ENCODE data around the gene MISP3.
"Not testable (repeated sequence)": the region's sequence is repeated elsewhere in the genome, so short reads cannot be mapped to it uniquely, and the experiment has no call there.

The MISP3 gene

DNA sequence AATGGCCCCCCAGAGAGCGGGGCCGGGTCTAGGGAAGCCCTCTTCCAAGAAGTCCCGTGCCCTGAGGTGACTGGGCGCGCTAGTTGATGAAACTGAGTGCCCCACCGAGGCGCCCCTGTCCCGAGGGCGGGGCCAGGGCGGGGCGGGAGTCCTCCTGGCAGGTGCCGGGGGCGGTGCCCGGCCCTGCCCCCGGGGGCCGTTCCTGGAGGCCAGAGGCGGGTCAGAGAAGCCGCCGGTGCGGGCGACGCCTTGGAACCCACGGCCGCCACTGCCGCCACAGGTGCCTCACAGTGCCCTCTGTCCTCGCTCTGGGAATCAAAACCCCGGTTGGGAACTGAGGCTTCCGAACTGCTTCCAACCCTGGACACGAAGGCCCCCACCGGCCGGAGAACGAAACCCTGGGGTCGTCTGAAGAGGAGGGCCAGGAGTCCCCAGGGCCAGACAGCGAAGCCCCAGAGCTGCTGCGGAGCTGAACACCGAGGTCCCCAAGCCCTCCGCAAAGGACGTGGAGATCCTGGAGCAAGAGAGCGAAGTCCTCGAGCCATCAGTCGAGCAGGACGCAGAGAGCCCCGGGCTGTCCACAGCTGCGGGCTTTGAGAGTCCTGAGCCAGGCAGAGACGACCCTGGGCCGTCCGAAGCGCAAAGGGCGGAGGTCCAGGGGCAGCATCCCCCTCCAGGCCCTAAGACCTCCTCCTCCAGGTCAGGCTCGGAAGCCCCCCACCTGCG lies at the start of gene MISP3:
Gene MISP3, plus strand, starts transcription at position 252 of the 726 bp plus-strand sequence. CDS start 524 bp downstream, outside the sequence.
- no peak for FAIRE-seq

DNA sequence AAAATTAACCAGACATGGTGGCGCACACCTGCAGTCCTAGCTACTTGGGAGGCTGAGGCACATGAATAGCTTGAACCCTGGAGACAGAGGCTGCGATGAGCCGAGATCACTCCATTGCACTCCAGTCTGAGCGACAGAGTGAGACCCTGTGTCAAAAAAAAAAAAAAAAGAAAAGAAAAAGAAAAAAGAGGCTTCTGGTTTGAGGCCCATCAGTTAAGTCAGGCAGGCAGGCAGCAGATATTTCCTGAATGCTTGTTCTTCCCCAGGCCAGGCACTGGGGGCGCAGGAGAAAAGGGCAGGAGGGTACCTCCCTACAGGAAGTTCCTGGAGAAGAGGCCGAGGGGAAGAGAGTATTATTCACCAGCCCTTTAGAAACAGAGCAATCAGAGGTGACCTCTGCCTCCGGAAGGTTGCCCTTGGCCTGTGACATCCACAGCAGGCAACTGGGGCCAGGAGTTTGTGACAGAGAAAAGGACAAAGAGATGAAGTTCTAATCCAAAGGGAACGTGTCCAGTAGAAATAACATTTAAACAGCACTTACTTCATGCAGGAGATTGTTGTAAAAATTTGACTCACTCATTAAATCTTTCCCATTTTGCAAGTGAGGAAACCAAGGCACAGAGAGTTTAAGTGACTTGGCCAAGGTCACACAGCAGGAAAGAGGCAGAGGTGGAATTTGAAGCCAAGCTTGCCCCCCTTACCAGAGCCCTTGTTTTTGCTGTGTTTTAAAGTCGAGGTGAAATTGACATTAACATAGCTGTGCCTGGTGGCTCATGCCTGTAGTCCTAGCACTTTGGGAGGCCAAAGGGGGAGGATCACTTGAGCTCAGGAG lies 49.0 kb upstream of the MISP3 start:
- no peak for FAIRE-seq

DNA sequence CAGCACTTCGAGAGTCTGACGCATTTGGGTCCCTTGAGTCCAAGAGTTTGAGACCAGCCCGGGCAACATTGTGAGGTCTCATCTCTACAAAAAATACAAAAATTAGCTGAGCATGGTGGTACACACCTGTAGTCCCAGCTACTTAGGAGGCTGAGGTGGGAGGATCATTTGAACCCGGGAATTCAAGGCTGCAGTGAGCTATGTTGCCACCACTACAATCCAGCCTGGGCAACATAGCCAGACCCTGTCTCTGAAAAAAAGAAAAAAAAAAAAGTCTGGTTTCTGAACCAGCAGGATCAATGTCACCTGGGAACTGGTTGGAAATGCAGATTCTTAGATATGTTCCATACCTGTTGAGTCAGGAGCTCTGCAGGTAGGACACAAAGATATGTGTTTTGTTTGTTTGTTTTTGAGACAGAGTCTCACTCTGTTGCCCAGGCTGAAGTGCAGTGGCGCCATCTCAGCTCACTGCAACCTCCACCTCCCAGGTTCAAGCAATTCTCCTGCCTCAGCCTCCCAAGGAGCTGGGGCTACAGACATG lies 45.9 kb upstream of the MISP3 start:
- not testable (repeated sequence) for FAIRE-seq

DNA sequence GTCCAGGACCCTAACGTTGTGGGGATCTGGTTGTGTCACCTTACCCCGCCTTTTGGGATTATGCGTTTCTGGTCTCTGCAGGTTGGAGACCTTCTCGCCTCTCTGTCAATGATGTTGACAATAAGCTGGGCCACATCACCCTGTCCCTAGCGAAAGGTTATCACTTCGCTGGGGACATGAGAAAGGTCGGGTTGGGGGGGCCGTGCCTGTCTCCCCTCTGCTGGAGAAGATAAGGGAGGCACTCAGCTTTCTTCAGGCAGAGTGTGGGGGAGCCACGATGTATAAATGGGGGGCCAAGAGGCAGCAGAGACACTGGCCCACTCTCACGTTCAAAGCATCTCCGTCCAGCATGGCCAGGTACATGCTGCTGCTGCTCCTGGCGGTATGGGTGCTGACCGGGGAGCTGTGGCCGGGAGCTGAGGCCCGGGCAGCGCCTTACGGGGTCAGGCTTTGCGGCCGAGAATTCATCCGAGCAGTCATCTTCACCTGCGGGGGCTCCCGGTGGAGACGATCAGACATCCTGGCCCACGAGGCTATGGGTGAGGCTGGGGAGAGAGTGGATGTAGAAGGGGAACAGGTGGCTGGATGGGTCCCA lies 44.6 kb upstream of the MISP3 start, which contains the start of gene RLN3:
Gene RLN3, plus strand, starts transcription at position 293 of the 595 bp plus-strand sequence. Its CDS starts 57 bp downstream, at position 350.
- FAIRE-seq: no peak

DNA sequence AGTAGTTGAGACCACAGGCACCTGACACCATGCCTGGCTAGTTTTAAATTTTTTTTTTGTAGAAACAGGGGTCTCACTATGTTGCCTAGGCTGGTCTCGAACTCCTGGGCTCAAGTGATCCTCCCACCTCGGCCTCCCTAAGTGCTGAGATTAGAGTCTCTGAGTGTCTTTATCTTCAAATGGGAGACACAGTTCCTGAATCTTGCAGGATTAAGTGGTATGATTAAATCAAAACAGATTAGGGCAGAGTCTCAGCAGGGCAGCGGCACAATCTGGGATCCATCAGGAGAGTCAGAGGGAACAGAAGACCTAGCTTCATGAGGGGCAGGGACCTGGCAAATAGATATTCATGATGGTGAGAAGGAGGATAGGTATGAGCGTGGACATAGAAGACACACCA lies 43.7 kb upstream of the MISP3 start:
- FAIRE-seq: no peak

DNA sequence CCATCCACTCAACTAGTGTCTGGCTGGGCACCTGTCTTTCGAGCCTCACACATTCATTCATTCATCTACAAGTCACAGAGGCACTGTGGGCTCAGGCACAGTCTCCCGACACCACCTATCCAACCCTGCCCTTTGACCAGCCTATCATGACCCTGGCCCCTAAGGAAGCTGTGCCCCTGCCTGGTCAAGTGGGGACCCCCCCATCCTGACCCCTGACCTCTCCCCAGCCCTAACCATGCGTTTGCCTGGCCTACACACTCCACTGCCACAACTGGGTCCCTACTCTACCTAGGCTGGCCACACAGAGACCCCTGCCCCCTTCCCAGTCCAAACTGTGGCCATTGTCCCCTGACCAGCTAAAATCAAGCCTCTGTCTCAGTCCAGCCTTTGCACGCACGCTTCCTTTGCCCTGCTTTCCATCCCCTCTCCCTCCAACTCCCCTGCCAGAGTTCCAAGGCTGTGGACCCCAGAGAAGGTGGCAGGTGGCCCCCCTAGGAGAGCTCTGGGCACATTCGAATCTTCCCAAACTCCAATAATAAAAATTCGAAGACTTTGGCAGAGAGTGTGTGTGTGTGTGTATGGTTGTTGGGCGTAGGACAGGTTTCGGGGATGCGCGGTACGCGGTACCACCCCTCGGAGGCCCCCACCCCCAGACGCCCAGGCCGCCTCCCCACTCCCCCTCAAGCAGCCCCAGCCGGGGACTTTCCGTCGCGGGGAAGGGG lies 41.4 kb upstream of the MISP3 start:
- no peak for FAIRE-seq

DNA sequence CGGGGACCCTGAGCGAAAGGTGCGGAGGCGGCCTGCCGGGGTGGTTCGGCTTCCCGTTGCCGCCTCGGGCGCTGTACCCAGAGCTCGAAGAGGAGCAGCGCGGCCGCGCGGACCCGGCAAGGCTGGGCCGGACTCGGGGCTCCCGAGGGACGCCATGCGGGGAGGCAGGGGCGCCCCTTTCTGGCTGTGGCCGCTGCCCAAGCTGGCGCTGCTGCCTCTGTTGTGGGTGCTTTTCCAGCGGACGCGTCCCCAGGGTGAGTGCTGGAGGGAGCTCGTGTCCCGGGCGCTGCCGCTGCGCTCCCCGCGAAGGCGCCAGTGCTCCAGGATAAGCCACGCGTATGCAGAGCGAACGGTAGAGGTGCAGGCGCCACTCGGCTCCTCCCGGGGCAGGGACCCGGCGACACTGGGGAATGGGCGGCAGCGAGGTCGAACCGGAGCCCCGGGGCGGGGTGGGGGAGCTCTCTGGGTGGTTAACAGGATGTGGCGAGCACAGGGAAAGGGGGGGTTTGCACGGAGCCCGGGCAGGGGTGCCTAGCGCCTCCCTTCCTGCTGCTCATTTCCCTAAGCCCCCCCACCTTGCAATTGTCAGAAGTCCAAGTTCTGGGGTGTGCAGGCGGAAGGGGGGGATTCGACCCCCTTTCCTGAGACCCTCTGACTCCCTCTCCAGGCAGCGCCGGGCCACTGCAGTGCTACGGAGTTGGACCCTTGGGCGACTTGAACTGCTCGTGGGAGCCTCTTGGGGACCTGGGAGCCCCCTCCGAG lies 40.7 kb upstream of the MISP3 start, which contains the start of gene IL27RA:
Gene IL27RA, plus strand, starts transcription at position 44 of the 762 bp plus-strand sequence. Its CDS starts 111 bp downstream, at position 155.
- FAIRE-seq: no peak

DNA sequence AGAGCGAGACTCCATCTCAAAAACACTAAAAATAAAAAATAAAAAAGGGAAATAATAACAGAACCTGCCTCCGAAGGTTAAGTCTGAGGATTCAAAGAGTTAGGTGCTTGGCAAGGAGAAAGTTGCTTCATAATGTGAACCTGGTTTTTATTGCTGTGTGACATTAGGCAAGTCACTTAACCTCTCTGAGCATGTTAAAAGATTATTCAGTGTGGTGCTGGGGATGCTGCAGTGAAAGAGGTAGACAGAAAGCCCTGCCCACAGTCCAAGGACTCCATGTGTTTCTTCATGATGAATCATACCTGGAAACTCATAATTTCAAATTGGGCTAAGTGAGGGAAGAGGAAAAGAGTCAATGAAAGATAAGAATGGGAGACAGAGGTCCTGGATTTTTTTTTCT lies 38.6 kb upstream of the MISP3 start:
- FAIRE-seq: no peak

DNA sequence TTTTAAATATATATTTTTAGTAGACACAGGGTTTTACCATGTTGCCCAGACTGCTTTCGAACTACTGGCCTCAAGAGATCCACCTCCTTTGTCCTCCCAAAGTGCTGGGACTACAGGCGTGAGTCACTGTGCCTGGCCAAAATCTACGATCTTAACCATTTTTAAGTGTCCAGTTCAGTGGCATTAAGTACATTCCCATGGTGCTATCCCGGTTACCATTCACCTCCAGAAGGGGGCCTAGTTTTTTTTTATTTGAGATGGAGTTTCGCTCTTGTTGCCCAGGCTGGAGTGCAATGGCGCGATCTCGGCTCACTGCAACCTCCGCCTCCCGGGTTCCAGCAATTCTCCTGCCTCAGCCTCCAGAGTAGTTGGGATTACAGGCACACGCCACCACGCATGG lies 37.4 kb upstream of the MISP3 start:
- FAIRE-seq: not testable (repeated sequence)

DNA sequence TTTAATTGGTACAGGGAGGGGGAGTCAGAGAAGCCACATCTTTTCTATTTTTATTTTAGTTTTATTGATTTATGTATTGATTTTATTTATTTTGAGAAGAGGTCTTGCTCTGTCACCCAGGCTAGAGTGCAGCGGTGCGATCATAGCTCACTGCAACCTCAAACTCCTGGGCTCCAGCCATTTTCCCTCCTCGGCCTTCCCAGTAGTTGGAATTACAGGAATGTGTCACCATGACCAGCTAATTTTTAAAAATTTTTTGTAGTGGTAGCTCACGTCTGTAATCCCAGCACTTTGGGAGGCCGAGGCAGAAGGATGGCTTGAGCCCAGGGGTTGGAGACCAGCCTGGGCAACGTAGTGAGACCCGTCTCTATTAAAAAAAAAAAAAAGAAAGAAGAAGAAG lies 36.9 kb upstream of the MISP3 start:
- FAIRE-seq: no peak

DNA sequence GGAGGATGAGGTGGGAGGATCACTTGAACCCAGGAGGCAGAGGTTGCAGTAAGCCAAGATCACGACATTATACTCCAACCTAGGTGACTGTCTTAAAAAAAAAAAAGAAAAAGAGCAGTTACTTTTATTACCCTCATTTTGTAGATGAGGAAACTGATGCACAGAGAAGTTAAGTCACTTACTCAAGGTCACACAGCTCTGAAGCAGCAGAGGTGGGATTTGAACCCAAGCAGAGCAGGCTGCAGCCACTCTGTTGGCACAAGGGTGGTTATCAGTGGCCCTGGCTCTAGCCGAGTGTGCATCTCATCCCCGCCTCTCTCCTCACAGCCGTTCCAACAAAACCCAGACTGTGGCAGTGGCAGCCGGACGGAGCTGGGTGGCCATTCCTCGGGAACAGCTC lies 33.4 kb upstream of the MISP3 start:
- no peak for FAIRE-seq

DNA sequence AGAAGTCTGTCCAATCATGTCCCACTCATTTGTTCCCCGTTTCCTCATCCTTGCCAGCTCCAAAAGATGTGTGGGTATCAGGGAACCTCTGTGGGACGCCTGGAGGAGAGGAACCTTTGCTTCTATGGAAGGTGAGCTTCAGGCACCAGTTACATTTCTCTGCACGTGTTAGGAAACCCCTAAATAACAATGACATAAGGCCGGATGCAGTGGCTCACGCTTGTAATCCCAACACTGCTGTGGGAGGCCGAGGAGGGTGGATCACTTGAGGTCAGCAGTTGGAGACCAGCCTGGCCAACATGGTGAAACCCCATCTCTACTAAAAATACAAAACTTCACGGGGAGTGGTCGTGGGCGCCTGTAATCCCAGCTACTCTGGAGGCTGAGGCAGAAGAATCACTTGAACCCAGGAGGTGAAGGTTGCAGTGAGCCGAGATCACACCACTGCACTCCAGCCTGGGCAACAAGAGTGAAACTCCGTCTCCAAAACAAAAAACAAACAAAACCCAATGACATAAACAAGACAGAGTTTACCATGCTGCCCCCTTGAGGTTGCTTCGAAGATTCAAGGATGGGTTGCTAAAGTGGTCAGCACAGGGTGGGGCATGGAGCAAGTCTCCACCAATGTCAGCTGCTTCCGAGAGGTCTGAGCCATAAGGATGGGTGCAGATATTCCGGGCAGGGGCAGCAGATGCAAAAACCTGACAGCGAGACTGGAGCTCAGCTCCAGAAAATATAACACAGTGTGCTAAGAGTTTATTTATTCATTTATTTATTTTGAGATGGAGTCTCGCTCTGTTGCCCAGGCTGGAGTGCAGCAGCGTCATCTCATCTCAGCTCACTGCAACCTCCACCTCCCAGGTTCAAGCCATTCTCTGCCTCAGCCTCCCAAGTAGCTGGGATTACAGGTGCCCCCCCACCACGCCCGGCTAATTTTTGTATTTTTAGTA lies 29.7 kb upstream of the MISP3 start:
- not testable (repeated sequence) for FAIRE-seq

DNA sequence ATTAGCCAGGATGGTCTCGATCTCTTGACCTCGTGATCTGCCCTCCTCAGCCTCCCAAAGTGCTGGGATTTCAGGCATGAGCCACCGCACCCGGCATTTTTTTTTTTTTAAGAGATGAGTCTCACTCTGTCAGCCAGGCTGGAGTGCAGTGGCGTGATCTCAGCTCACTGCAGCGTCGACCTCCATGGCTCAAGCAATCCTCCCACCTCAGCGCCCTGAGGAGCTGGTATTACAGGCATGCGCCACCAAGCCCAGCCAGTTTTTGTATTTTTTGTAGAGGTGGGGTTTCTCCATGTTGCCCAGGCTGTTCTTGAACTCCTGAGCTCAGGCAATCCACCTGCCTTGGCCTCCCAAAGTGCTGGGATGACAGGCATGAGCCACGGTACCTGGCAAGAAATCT lies 24.7 kb upstream of the MISP3 start:
- FAIRE-seq: not testable (repeated sequence)

DNA sequence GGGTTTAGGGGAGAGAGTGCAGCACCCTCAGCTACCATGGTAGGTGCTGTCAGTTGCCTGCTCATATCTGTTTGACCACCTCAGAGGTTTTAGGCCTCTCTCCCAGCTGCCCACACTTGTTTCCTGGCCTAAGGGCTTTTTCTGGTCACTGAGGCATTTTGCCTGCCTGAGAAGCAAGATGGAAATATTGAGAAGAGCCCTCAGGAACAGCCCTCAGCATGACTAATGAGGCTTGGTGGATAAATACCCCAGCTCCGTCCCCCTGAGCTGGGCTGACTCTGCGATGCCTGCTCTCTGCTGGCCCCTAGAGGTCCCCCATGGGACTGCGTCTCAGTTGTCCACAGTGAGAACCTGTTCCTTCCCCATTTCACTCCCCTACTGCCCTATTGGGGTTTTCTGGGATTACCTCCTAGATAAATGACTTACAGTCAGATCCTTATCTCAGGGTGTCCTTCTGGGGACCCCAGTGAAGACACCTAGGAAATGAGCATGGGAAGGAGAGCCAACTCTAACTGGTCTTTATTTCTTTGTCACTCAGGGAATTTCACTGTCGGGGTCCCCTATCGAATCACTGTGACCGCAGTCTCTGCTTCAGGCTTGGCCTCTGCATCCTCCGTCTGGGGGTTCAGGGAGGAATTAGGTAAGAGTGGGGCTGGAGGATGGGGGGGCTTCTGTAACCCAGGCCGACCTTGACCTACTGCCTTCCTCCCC lies 24.0 kb upstream of the MISP3 start:
- FAIRE-seq: no peak

DNA sequence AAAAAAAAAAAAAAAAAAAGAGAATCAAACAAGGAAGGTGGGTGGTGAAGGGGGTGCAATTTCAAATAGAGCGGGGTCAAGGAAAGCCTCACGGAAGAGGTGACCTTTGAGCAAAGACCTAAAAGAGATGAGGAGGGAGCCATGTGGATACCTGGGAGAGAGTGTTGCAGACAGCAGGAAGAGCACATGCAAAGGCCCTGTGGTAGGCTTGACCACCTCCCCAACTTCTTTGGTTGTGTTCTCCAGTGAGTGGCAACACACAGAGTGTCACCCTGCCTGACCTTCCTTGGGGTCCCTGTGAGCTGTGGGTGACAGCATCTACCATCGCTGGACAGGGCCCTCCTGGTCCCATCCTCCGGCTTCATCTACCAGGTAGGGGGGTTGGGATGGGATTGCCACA lies 22.1 kb upstream of the MISP3 start:
- no peak for FAIRE-seq

DNA sequence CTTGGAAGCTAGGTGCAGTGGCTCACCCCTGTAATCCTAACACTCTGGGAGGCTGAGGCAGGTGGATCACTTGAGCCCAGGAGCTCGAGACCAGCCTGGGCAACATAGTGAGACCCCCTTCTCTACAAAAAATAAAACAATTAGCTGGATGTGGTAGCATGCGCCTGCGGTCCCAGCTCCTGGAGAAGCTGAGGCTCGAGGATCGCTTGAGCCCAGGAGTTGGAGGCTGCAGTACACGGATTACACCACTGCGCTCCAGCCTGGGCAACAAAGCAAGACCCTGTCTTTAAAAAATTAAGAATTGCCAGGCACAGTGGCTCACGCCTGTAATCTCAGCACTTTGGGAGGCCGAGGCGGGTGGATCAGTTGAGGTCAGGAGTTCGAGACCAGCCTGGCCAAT lies 21.6 kb upstream of the MISP3 start:
- FAIRE-seq: not testable (repeated sequence)

DNA sequence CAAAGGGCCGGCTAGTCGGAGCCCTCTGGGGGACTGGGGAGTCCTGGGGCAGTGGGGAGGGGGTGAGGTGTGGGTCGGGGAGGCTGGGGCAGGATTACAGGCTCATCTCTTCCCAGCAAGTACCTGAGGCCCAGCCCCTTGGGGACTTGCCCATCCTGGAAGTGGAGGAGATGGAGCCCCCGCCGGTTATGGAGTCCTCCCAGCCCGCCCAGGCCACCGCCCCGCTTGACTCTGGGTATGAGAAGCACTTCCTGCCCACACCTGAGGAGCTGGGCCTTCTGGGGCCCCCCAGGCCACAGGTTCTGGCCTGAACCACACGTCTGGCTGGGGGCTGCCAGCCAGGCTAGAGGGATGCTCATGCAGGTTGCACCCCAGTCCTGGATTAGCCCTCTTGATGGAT lies 20.6 kb upstream of the MISP3 start:
- no peak for FAIRE-seq

DNA sequence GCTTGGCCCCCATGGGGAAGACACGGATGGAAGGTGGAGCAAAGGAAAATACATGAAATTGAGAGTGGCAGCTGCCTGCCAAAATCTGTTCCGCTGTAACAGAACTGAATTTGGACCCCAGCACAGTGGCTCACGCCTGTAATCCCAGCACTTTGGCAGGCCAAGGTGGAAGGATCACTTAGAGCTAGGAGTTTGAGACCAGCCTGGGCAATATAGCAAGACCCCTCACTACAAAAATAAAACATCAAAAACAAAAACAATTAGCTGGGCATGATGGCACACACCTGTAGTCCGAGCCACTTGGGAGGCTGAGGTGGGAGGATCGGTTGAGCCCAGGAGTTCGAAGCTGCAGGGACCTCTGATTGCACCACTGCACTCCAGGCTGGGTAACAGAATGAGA lies 20.1 kb upstream of the MISP3 start:
- FAIRE-seq: no peak

DNA sequence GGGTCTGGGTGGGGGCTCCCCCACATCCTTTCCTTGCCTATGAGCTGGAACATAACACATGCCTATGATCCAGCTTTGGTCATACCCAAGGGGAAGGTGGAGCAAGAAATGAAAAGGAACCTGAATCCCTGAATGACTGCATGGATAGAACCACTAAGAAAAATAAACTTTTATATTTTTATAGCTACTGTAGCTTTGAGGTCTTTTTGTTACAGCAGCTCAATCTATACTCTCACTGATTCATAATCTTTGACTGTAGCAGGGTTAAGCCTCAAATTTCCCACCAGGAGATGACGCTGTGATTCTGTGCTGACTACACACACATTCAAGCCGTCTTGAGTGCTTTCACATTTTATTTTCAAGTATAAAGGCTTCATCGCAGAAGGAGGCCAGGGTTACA lies 19.6 kb upstream of the MISP3 start:
- FAIRE-seq: no peak

DNA sequence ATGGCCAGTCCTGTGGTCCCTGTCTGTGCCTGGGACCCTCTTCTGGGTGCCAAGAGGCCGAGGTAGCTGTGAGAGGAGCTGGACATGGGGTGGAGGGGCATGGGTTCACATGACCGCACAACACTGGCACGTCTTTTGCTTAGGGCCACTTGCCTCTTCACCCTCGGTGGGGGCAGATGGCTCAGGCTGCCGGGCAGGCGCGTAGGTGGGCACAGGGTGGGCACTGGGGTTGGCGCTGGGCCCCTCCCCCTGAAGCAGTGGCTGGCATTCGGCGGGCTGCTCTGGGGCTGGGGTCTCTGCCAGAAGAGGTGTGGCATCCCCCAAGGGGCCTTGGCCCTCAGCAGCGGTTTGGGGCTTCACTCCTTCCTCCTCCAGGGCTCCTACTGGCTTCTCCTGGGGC lies 19.1 kb upstream of the MISP3 start:
- no peak for FAIRE-seq
